ENCODE results near the gene RNF150.

Gene RNF150

DNA sequence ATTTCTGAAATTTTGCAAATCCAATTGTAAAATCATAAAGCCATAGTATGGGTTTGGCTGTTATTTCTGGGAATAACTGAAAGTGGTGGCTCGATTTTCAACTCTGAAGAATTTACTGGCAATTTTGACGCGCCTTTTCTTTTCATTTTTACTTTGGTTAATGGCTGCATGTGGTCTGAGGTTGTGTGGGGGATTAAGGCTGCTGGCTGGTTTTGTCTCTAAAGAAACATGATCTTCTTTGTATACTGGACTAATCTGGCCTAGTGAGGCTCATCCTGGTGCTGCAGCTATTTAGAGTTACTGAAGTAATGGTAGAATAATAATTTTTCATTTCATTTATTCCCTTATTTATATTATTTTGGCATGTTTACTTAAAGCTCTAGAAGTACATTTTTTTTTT, 164.0 kb downstream of the RNF150 start:
- DNase-seq, result no peak

- DNase-seq, result no peak
These were observed 164.9 kb downstream of the RNF150 start for GRCh38 chr4:140968371-140968770.

- no peak for DNase-seq
These were observed 169.4 kb downstream of the RNF150 start for GRCh38 chr4:140963883-140964282.

GRCh38 chr4:140955641-140956040, 177.6 kb downstream of the RNF150 start:
- DNase-seq, result no peak

GRCh38 chr4:140952717-140953116, 180.6 kb downstream of the RNF150 start:
- no peak for DNase-seq

- no peak for DNase-seq
These were observed 185.8 kb downstream of the RNF150 start for GRCh38 chr4:140947506-140947905.

DNA sequence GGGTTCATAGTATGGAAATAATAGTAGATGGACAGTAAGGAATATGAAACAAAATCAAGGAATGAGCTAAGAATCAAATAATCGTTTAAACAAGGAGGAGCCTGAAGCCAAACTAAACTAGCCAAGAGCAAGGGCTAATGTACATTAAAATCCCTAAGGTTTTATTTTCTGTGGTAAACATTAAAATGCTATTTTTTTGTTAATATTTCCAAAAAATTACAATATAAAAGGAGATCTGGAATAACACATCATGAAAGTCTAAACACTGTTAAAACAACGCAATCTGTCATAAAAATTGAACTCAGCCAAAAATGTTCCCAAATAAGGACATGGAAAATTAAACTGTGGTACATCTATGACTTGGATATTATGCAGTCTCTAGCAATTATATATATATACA, 188.2 kb downstream of the RNF150 start:
- no peak for DNase-seq

DNA sequence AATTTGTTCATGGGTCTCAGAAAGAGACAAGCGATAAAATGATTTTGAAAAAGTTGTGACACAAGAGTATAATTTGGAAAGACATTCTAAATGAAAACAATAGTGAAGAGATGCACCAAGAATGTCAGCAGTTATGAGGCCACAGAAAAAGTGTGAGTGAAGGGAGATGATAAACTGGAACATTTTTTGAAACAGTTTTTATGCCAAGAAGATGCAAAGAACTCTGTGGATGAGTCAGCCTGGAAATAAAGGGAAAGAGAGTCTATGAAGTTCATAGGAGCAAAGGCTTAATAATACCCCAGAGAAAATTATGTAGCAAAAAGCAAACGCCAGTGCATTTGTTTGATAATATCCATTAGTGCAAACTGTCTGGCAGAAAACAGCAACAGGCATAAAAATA, 188.7 kb downstream of the RNF150 start:
- DNase-seq, result no peak

- DNase-seq, result no peak
These were observed 189.1 kb downstream of the RNF150 start for GRCh38 chr4:140944199-140944515.

DNA sequence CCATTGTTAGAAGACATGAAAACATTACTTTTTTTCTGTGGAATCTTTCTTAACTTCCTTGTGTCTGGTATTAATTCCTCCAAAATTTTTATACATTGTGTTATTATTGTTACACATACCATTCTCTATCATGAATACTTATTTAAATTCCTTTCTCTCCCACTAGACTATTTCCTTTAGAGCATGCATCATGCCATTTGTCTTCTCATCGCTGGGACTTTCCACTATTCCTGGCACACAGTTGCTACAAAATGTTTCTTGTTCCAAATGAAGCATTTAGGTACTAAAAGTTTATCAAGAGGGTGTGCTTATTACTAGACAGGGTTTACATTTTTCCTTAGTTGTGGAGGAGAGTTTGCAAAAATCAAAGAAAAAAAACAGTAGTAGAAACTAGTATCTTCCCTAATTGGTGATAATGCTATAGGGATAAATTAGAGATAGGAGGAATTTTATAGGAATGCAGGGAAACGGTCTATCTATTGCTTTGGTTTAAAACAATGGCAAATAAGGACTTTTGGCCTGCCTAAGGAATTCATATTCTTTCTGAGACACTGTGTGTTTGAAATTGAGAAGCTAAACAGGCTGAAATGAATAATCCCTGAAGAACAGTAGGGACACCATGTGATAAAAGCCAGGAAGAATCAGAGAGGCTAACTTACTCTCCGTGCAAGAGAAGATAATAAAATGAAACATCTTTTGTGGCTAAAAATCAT, 189.6 kb downstream of the RNF150 start:
- DNase-seq, result no peak

DNA sequence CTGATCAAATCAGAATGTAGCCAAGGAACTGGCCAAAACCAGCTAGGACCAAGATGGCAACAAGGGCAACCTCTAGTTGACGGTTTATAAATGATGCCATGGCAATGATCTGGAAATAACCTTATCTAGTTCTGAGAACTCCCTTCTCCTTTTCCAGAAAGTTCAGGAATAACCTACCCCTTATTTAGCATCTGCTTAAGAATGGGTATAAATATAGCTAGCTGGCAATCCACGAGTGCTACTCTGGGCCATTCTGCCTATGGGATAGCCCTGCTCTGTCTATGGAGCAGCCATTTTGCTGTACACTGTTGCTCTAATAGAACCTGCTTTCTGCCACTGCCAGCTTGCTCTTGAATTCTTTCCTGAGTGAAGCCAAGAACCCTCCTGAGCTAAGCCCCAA, 192.7 kb downstream of the RNF150 start:
- no peak for DNase-seq

GRCh38 chr4:140937866-140938265, 195.4 kb downstream of the RNF150 start:
- no peak for DNase-seq

DNA sequence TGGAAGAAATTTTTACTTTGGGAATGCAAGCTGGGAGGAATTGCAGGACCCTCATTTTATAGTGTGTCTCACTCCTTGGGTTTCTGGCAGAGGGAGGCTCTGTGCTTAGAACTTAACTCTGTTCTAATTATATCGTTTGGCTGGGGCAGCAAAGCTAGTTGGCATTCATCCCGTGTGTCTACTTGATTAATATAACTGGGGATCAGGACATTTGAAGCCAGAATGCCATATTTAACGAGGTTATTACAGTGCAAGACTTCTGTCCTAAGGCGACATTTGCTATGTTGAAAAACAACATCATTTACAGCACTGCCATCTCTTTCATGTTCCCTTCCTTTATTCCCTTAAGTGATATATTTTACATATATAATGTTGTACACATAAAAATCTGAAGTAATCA, 198.0 kb downstream of the RNF150 start:
- DNase-seq, result no peak

DNA sequence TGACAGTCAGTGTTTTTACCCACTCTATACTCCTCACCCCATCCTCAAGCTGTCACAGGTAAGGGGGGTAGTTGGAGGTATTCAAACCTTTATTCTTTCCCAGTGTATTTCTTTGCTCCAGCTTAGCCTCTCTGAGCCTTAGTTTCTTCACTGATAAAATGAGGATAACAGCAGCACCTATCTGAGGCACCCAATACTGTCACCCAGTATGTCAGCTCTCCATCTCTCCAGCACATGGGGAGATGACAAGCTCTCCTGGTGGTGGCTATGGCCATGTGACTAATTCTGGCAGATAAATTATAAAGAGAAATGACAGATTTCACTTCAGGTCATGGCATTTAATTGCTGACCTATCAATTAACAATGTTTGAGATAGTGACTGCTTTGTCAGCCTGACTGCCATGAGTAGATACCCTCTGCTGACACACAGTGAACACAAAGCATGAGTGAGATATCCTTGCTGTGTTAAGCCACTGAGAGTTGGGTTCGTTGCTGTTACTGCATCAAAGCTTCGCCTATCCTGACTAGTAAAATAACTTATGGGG, 200.7 kb downstream of the RNF150 start:
- no peak for DNase-seq

DNA sequence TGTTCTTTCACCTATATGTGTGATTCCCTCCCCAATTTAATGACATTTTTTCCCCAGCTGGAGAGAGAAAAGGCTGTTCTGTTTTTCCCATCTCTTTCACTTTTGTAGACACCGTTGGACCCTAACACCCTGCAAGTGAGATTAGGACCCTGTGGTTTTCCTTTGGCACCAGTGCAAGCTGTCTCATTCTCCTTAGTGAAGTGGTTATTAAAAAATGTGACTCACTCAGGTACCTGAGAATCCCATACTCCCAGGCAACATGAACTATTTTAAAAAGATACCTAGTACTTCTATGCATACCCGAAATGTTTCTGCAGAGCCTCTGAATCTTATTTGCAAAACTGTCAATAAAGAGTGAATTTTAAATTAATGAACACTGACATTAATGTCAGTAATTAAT, 201.4 kb downstream of the RNF150 start:
- DNase-seq, result no peak

GRCh38 chr4:140930557-140930956, 202.7 kb downstream of the RNF150 start:
- DNase-seq, result no peak

GRCh38 chr4:140930011-140930410, 203.3 kb downstream of the RNF150 start:
- DNase-seq, result no peak

- no peak for DNase-seq
These were observed 204.4 kb downstream of the RNF150 start for GRCh38 chr4:140928880-140929279.

DNA sequence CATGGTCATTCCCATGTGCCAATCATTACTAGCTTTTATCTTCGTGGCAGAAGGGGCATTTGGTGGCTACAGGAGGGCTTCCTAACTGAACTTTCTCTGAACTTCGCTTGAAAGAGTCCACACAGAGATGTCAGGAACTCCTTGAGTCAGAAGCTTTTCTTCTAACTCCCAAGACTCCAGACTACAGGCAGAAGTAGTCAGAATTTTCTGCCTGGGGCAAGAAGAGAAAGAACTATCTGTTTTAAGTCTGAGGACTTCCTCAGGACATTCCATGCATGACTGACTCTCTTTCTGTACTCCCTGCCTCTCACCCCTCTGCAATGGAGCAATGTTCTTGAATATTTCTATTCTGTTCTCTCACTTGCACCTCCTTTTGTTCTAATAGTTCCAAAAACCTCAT, 206.6 kb downstream of the RNF150 start:
- no peak for DNase-seq

DNA sequence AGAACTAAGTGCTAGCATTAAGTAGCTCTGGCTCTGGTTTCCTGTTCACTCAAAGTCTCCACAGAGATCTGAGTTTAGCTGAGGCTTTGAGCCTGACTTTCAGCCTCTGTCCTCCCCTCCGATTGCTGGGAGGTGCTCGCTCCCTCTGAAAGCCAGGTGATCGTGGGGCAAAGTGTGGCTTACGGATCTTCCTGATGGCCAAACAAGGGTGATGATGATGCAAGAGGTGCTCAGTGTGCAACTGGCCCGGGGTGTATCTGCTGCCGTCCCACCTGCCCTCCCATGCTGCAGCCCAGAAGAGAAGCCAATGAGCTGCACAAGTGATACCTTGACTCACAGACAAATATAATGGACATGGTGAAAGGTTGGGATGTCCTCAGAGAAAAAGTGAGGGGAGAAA, 207.9 kb downstream of the RNF150 start:
- DNase-seq, result no peak

GRCh38 chr4:140924761-140925392, 208.4 kb downstream of the RNF150 start:
- no peak for DNase-seq

GRCh38 chr4:140906993-140907962, 226.0 kb downstream of the RNF150 start:
- no peak for DNase-seq

- no peak for DNase-seq
These were observed 228.4 kb downstream of the RNF150 start for GRCh38 chr4:140904904-140905303.
